SK-N-SH (cell line): Measurements from ENCODE around the gene NT5C3A.

ENCODE experiments used
- JUND ChIP-seq: IDR thresholded peaks from 2 replicates; pipeline ENCODE4 v1.4.0; 2012
- YY1 ChIP-seq: IDR thresholded peaks from 2 replicates; pipeline ENCODE4 v1.4.0; 2012; ENCODE audit warnings: low read depth, mild to moderate bottlenecking
- TF ChIP-seq, protein P1 (sequence below): fragments of 200-600 bp; sonication (generic); IDR thresholded peaks from 2 replicates; pipeline ENCODE4 v1.6.1; 2017; ENCODE audit warnings: antibody characterized with exemption, mild to moderate bottlenecking, moderate library complexity
- TF ChIP-seq, protein P2 (sequence below): fragments of 150-350 bp; IDR thresholded peaks from 2 replicates; pipeline ENCODE4 v1.6.1; 2016; ENCODE audit warnings: mild to moderate bottlenecking, low read depth, low read length

DNA sequence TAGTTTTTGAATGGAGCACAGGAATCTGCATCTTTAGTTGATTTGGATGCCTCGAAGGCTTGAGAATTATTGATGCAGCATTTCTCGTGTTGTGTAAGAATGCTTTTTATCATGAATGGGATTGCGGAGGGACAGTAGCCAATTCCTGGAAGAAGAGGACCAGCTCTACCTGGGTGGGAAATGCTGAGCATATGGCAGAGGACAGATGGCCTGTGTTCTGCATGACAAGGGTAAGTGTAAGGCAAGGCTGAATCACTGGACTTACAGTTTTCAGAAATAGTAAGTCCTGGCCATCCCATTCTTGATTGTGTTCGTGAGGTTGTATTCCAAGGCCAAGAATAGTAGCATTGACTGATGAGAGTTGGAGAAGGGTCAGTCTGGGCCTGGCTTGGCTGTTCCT lies 30.7 kb upstream of the NT5C3A start:
- no peak for TF ChIP-seq YY1
- no peak for TF ChIP-seq JUND
- TF ChIP-seq, protein P1, sequence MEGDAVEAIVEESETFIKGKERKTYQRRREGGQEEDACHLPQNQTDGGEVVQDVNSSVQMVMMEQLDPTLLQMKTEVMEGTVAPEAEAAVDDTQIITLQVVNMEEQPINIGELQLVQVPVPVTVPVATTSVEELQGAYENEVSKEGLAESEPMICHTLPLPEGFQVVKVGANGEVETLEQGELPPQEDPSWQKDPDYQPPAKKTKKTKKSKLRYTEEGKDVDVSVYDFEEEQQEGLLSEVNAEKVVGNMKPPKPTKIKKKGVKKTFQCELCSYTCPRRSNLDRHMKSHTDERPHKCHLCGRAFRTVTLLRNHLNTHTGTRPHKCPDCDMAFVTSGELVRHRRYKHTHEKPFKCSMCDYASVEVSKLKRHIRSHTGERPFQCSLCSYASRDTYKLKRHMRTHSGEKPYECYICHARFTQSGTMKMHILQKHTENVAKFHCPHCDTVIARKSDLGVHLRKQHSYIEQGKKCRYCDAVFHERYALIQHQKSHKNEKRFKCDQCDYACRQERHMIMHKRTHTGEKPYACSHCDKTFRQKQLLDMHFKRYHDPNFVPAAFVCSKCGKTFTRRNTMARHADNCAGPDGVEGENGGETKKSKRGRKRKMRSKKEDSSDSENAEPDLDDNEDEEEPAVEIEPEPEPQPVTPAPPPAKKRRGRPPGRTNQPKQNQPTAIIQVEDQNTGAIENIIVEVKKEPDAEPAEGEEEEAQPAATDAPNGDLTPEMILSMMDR, result no peak
- TF ChIP-seq, protein P2, sequence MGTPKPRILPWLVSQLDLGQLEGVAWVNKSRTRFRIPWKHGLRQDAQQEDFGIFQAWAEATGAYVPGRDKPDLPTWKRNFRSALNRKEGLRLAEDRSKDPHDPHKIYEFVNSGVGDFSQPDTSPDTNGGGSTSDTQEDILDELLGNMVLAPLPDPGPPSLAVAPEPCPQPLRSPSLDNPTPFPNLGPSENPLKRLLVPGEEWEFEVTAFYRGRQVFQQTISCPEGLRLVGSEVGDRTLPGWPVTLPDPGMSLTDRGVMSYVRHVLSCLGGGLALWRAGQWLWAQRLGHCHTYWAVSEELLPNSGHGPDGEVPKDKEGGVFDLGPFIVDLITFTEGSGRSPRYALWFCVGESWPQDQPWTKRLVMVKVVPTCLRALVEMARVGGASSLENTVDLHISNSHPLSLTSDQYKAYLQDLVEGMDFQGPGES, result no peak
